AG09309 (cell line): ENCODE results near the gene ZFYVE27.

Experiments used
- DNase-seq: peaks from one replicate; pipeline ENCODE4 v3.0.0-alpha.2; 2010; ENCODE audit warnings: low read depth
- H3K4me3 ChIP-seq: 2 replicates; pipeline ENCODE4 v1.5.1; 2011; ENCODE audit warnings: mild to moderate bottlenecking, low read depth, low read length, moderate library complexity; ENCODE audit not compliant: control insufficient read depth
- CTCF ChIP-seq: IDR thresholded peaks from 2 replicates; pipeline ENCODE4 v1.5.1; 2011; ENCODE audit warnings: mild to moderate bottlenecking, low read depth, low read length, inconsistent platforms; ENCODE audit not compliant: insufficient read depth, control insufficient read depth; ENCODE audit errors: missing control alignments

ZFYVE27 gene

GRCh38 chr10:97781618-97782331, 44.8 kb downstream of the ZFYVE27 start:
- no peak overlapping the region for H3K4me3 ChIP-seq
- no peak for DNase-seq
- no peak for TF ChIP-seq CTCF

- no peak for DNase-seq
- no peak overlapping the region for H3K4me3 ChIP-seq
- no peak for TF ChIP-seq CTCF
These were observed 45.7 kb downstream of the ZFYVE27 start for GRCh38 chr10:97782455-97783228.

- no peak overlapping the region for H3K4me3 ChIP-seq
- no peak for TF ChIP-seq CTCF
- no peak for DNase-seq
These were observed 47.4 kb downstream of the ZFYVE27 start for GRCh38 chr10:97784200-97784810.

- no peak for TF ChIP-seq CTCF
- DNase-seq, result no peak
- H3K4me3 ChIP-seq, result no peak overlapping the region
These were observed 48.3 kb downstream of the ZFYVE27 start for GRCh38 chr10:97785231-97785630.

GRCh38 chr10:97785731-97786130, 48.8 kb downstream of the ZFYVE27 start:
- no peak overlapping the region for H3K4me3 ChIP-seq
- DNase-seq, result no peak
- no peak for TF ChIP-seq CTCF

- no peak overlapping the region for H3K4me3 ChIP-seq
- no peak for TF ChIP-seq CTCF
- DNase-seq, result no peak
These were observed 51.9 kb downstream of the ZFYVE27 start for GRCh38 chr10:97788552-97789442.
